Fibroblast of skin of back (primary cell): ENCODE data around the gene SLC12A7.
"Not testable (repeated sequence)": the region's sequence is repeated elsewhere in the genome, so short reads cannot be mapped to it uniquely, and the experiment has no call there.

Experiments used
- DNase-seq: peaks from one replicate; pipeline ENCODE4 v3.0.0-alpha.2; 2013

SLC12A7 gene

DNA sequence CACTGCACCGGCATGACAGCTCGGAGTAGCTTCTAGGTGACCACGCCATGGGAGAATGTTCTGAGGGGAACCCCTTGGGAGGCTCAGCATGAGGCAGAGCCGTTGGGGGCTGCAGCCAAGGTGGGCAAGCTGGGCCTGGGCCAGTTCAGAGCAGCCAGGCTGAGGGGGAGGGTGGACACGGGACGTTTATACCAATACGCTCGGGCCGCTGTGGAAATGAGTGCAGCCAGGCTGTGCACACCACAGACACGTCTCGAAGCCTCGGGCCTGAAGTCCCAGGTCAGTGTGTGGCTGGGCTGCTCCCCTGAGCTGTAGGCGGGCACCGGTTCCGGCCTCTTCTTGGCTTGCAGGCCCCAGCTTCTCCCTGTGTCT, 28.9 kb upstream of the SLC12A7 start:
- no peak for DNase-seq

DNA sequence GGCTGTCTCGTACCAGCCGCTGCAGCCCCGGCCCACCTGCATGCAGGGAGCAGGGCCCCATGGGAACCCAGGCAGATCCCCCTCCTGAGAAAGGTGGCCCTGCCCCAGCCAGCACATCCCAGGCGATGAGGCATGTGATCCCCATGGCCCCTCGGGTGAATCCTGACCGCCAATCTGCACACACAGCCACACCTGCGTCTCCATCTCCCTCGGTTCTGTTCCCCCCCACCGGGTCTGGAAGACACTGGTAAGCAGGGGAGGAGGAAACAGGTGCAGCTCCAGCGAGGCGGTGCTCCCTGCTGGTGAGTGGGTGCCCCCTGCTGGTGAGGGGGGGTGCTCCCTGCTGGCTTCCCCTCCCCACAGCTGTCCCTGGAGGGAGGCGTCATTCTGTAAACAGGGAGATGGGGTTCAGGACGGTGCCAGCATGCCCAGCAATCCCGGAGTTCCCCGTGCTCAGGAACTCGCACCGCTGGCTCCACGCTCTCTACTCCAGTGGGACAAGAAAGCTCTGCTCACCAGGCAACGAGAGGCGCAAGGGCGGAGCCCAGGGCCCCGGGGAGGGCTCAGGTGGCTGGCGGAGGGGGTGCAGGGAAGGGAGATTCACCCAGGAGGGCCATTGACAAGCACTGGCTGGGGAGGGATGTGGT, 28.4 kb upstream of the SLC12A7 start:
- peak; percentile 20 for DNase-seq

DNA sequence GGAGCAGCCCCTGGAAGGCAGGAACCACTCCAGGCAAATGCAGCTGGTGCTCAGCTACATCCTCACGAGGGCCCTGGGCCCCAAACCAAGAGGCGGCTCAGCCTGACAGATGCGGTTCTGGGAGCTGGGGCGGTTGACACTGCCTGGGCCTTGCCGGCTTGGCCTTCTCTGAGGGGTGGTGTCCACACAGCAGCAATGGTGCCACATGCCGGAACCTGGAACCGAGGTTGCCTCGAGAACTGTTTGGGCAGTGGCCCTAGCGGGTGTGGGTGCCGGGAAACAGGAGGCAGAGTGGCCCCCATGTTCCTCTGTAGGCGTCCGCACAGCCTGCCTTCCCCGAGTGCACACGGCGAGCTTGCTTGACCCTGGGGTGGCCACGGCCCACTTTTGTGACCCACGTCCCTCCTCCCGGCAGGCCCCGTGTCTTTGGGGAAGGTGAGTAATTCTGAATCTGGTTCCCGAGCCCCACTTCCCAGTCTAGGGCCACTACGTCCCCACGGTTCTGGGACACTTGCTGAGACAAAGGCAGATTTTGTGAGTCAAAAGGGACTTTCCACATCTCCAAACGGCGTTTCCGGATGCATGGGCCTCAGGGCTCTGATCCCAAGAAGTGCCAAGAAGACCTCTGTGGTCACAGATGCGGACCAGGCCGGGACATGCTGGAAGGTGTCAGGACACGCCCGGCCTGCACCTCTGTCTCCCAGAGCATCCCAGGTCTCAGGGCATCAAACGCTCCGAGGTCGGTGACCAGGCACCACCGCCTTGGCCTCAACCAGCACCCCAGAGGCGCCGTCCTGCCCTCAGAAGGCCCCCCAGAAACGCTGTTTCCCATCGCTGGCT, 27.7 kb upstream of the SLC12A7 start:
- no peak for DNase-seq

DNA sequence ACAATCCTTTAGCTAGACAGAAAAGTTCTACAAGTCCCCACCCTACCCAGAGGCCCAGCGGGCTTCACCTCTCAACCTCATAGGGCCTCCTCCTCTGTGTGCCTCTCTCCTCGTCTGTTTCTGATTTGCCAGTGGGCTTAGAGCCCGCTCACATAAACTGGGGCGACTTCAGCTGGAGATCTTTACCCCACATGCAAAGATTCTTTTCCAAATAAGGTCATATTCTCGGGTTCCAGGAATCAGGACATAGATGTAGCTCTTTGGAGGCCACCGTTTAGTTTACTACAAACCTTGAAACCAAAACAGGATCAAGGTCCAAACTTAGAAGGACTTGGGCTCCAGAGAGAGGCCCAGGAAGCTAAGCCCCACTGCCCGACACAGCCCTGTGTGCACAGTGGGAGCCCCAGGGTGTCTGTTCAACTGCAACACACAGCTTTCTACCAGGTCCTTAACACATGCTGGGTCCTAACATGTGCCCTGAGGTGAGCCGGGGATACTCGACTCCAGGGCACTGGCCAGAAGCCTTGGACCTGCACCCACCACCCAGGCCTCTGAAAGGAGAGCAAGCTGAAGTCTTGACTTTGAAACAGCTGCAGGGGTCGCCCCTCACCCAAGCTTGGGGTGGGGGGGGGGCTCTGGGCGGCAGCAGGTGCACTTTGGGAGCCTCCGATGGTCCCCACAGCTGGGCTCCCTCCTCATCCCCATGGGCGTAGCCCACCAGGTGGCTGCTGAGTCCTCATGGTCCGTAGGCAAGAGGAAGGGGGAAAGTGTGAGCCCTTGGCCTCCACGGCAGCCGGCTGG, 26.8 kb upstream of the SLC12A7 start:
- no peak for DNase-seq

DNA sequence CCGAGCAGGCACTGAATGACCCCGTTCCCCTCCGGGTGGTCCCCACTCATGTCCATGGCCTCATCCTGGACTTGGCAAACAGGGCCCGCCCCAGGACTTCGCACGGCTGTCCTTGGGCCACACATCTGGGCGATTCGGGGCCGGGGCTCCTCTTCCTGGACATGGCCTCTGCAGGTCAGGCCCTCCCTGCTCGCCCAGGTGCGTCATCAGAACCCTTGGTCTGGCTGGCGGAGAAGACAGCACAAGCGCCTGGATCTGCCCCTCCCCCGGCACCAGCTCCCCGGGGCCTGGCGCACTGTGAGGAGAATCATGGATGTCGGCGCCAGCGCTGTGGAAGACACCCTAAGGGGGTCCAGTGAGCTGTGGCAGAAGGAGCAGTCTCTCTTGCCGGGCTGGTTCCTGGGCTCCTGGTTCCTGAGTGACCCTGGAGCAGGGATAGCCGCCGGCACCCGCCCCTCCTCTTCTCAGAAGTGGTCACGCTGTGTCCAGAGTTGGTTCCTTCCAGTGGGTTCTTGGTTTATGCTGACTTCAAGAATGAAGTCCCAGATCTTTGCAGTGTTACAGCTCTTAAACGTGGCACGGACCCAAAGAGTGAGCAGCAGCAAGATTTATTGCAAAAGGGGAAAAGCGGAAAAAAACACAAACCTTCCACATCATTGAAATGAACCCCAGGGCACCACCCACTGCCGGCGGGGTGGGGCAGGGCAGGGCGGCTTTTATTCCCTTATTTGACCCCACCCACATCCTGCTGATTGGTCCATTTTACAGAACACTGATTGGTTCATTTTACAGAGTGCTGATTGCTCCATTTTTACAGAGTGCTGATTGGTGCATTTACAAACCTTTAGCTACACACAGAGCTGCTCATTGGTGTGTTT, 25.9 kb upstream of the SLC12A7 start:
- DNase-seq = no peak

DNA sequence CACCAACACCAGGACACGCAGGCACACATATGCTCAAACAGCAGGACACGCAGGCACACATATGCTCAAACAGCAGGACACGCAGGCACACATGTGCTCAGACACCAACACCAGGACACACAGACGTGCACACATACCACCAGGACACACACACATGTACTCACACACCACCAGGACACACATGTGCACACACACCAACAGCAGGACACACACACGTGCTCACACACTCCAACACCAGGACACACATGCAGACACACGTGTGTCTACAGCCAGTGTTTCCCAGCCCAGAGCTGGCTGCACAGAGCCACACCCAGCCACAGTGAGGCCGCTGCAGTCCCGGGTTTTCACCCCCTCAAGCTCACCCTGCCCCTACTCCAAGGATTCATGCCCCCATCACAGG, 25.0 kb upstream of the SLC12A7 start:
- DNase-seq = no peak

DNA sequence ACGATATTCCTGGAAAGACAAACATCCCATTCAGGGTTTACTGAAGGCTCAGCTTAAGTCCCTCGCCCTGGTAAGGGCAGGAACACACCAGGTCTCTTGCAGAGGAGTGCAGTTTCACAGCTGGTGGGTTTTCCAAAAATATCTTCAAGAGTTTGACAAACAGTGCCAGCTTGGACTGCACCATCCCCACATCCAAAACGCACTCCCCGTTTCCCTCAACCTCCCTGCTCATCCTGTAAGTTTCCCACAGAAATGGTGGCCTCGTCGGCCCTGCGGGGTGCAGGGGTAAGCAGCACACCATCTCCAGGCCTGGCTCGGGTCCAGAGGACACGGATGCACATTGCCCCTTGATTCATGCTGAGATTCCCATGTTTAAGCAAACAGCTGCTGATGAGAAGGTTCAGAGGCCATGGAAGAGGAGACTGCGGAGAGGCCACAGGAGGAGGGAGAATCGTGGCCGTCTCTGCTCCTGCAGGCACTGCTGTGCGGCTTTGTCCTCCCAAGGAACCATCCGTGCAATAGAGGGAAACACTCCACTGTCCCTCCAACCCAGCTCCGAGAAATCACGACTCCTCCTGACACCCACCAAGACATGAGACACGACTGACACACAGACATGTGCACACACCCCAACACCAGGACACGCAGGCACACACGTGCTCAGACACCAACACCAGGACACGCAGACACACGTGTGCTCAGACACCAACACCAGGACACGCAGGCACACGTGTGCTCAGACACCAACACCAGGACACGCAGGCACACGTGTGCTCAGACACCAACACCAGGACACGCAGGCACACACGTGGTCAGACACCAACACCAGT, 24.0 kb upstream of the SLC12A7 start:
- no peak for DNase-seq

DNA sequence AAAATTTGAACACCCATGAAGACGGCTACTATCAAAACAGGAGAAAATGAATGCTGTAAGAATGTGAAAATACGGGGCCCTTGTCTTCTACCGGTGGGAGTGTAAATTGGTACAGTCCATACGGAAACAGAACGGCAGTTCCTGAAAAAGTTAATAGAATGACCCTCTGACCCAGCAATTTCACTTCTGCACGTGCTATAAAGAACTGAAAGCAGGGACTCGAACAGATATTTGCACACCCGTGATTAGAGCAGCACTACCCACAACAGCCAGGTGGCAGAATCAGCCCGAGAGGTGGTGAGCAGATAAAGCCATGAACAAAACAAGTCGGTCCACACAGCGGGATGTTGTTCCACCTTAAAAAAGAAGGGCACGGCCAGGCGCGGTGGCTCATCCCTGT, 22.6 kb upstream of the SLC12A7 start:
- no peak for DNase-seq

DNA sequence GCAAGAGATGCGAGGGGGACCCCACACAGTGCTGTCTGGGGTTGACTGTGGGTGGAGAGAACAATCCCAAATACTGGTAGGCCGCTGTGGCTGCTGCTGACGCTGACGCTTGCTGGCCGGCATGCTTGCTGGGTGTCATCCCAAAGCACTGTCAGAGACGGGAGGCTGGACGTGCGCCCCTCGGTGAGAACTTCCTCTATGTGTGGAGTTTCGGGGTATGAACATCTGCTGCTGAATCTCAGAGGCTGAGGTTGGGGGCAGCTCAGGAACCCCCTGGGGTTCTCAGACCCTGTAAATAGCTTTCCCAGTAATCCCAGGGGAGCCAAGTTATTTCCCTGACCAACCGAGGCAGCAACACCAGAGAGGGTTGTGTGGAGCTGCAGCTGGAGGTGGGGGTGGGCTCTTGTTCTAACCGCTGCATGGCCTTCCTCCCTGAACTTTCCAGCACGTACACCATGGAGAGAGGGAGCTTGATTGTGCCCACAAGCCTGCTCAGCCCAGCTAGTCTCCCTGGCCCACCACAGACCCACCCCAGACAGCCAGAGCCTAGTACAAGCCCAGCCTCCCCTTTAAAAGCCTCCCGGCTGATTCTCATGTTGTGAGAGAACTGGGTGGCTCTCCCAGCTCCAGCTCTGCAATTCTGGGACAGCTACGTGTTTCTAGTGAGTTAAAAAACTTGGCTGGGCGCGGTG, 21.8 kb upstream of the SLC12A7 start:
- DNase-seq = no peak

DNA sequence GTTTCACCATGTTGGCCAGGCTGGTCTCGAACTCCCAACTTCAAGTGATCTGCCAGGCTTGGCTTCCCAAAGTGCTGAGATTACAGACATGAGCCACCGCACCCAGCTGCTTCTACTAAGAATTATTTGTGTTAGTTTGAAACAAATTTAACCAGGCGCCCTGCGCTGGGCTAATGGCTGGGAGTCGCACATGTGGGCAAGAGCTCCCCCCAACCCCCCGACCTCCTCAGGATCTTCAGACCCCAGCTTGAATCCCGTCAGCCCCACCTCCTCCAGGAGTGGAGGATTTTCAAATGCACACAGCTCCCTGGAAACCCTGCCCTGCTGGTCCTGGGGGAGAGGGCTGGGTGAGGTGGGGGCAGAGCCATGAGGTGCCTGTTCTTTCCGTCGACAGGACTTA, 21.2 kb upstream of the SLC12A7 start:
- DNase-seq = no peak

DNA sequence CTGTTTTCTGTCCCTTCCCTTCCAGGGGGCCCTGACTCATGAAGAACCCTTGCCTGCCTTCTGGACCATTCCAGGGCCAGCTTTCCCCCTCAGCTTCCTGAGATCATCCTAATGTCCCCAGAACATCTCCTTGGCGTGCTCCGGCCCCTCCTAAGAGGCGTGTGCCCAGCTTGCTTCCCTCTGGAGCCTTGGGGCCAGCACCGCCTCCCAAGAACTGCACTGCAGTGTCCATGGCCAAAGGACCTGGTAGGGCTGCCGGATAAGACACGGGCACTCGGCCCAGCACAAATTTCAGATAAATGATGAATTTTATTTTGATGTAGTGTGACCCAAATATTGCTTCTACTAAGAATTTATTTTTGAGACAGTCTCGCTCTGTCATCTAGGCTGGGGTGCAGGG, 20.7 kb upstream of the SLC12A7 start:
- no peak for DNase-seq

DNA sequence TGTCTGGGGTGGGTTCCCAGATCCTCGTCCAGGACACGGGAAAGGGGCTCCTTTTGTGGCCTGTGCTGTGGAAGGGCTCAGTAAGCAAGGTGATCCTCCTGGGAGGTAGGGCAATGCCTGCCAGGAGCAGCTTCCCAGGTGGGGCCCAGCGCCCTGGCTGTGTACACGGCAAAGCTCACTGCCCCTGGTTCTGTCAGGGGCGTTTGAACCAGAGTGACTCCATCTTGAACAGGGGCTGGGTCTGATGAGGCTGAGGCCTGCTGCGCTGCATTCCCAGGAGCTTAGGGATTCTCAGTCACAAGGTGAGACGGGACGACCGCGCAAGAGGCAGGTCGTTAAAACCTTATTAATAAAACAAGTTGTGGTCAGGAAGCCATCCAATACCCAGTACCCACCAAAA, 19.9 kb upstream of the SLC12A7 start:
- no peak for DNase-seq

GRCh38 chr5:1131191-1131621, 19.3 kb upstream of the SLC12A7 start:
- DNase-seq = no peak

GRCh38 chr5:1130218-1130946, 18.5 kb upstream of the SLC12A7 start:
- DNase-seq = no peak

GRCh38 chr5:1129711-1130055, 17.8 kb upstream of the SLC12A7 start:
- DNase-seq = no peak

DNA sequence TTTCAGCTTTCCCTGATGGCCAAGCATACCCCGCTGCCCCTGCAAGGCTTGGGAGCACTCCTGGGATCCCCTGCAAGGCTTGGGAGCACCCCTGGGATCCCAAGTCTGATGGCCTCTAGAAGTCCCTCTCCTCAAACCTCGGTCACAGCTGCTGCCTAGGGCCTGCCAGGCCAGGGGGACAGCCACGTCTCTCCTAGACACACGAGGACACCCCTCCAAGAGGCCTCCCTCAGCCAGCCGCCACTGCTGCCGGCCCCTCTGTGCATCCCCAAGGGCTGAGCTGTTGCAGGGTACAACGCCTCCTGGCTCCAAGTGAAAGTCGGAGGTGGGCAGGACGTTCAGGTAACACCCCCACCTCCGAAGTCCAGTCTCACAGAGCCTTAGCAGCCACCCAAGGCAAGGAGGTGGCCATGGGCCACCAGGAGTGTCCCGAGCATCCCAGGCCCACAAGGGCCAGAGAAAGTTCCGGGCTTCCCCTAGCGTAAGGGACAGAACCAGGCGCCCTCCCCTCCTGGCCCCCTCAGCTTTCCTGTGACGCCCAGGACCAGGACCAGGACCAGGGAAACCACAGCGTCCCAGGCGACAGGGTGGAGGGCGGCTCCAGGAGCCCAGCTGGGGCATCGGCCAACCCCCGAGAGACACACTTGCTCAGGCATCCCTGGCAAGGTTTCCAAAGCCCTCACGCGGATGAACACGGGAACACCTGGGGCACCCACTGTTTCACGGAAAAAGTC, 17.3 kb upstream of the SLC12A7 start:
- no peak for DNase-seq

GRCh38 chr5:1127959-1128785, 16.3 kb upstream of the SLC12A7 start:
- no peak for DNase-seq

GRCh38 chr5:1125695-1126094, 13.8 kb upstream of the SLC12A7 start:
- DNase-seq = not testable (repeated sequence)

GRCh38 chr5:1125030-1125357, 13.1 kb upstream of the SLC12A7 start:
- DNase-seq = no peak
